Spleen (tissue), 11 donors: ENCODE measurements around the gene CHFR. TPM values are rescaled to one million over a fixed set of nuclear protein-coding genes. Genes with fewer than 3 reads are reported as not detected.
"Not testable (repeated sequence)": the region's sequence is repeated elsewhere in the genome, so short reads cannot be mapped to it uniquely, and the experiment has no call there.

Experiments
- DNase-seq: peaks from one replicate; pipeline ENCODE4 v3.0.0-alpha.2; 2020
- H3K27ac ChIP-seq, 8 donors: fragments of 200-600 bp; sonication (generic) in 7 of 8; 1 replicate in 4 of 8; 2 replicates in 4 of 8; pipeline versions ENCODE4 v1.5.0 to v1.8.0; 2016 to 2021; ENCODE audit warnings: inconsistent platforms in 4 of 8, mild to moderate bottlenecking in 4 of 8, moderate library complexity in 1 of 8
- H3K27me3 ChIP-seq, 7 donors: fragments of 200-600 bp; sonication (generic) in 6 of 7; replicated peaks in 1 of 7; 1 replicate in 4 of 7; 2 replicates in 3 of 7; pipeline versions ENCODE4 v1.5.0 to v1.8.0; 2016 to 2021; ENCODE audit warnings: inconsistent platforms in 3 of 7, mild to moderate bottlenecking in 1 of 7
- H3K36me3 ChIP-seq, 6 donors: fragments of 200-600 bp; sonication (generic) in 5 of 6; 1 replicate in 4 of 6; 2 replicates in 2 of 6; pipeline versions ENCODE4 v1.5.0 to v1.8.0; 2016 to 2021; ENCODE audit warnings: inconsistent platforms in 2 of 6
- H3K4me1 ChIP-seq, 6 donors: fragments of 200-600 bp; sonication (generic) in 5 of 6; 1 replicate in 3 of 6; 2 replicates in 3 of 6; pipeline versions ENCODE4 v1.5.0 to v1.8.0; 2016 to 2021; ENCODE audit warnings: inconsistent platforms in 3 of 6
- H3K4me3 ChIP-seq, 8 donors: fragments of 200-600 bp; sonication (generic) in 7 of 8; 1 replicate in 4 of 8; 2 replicates in 4 of 8; pipeline versions ENCODE4 v1.5.0 to v1.8.0; 2016 to 2021; ENCODE audit warnings: inconsistent platforms in 4 of 8, mild to moderate bottlenecking in 4 of 8, moderate library complexity in 2 of 8
- H3K9me3 ChIP-seq, 8 donors: fragments of 200-600 bp; sonication (generic) in 7 of 8; 1 replicate in 4 of 8; 2 replicates in 4 of 8; pipeline versions ENCODE4 v1.5.0 to v1.8.0; 2016 to 2021; ENCODE audit warnings: inconsistent platforms in 4 of 8
- POLR2A ChIP-seq, 3 donors: fragments of 450-650 bp; IDR thresholded peaks; one replicate each; pipeline ENCODE4 v1.5.1; 2017; ENCODE audit warnings: antibody characterized with exemption in 3 of 3, mild to moderate bottlenecking in 1 of 3
- POLR2AphosphoS5 ChIP-seq, 3 donors: sonication (generic); formaldehyde crosslinking; IDR thresholded peaks; one replicate each; pipeline ENCODE4 v1.5.1; 2017; ENCODE audit warnings: antibody characterized with exemption in 3 of 3
- WGBS, 5 donors: extraction: QIAGEN DNeasy Blood & Tissue Kit in 3 of 5; methylation state at CpG; one replicate each; pipeline versions ENCODE4 v1.1.5 to v1.1.7; 2013 to 2018; 5-methylcytosine and 5-hydroxymethylcytosine counted together
- intact Hi-C: fragments of 100-400 bp; cut with DNase I; formaldehyde crosslinking; loops from one replicate; pipeline ENCODE4 v1.15.0; 2023; ENCODE audit warnings: low total_unique reads
- polyA plus RNA-seq, 3 donors: library from polyadenylated mRNA; stranded (reverse); fragments of 200-250 nt; gene quantifications; one replicate each; pipeline ENCODE4 v1.2.1, GENCODE V29; 2013
- total RNA-seq, 7 donors: library from RNA; depleted of rRNA in 3 of 7; stranded (reverse); fragments of >200 nt in 3 of 7; fragmentation: NEBNext Ultra II Directional in 4 of 7; extraction: Animal tissue kit (Norgen Biotek cat#: 25700) in 4 of 7; gene quantifications; one replicate each; pipeline versions ENCODE4 v1.1.0 to v1.2.1, GENCODE V29; 2016 to 2021
- TF ChIP-seq, protein P1 (sequence below), 11 experiments: fragments of 200-600 bp in 7 of 11; fragments of 450-650 bp in 4 of 11; sonication (generic) in 4 of 11; IDR thresholded peaks in 8 of 11; conservative IDR thresholded peaks in 3 of 11; 1 replicate in 7 of 11; 2 replicates in 4 of 11; pipeline versions ENCODE4 v1.4.0 to v1.8.0; 2016 to 2021; ENCODE audit warnings: antibody characterized with exemption in 11 of 11, inconsistent platforms in 4 of 11, mild to moderate bottlenecking in 1 of 11
- donor health status: healthy with polysubstance abuse.
- donor health status: DM: no; HTN: no; CAD: no; lungs with moderate emphysema.
- donor health status: DM: no; HTN: no; CAD: no.
- donor health status: Bipolar disorder and iron deficiency.
- donor health status: healthy.
- donor health status: DM: no; HTN: no; CAD: no.
- donor health status: DM: yes; HTN: yes; CAD: no.

CHFR gene
- total and polyA plus RNA-seq, 10 donors = 26.7 to 87.2 (median 64.6) TPM

DNA sequence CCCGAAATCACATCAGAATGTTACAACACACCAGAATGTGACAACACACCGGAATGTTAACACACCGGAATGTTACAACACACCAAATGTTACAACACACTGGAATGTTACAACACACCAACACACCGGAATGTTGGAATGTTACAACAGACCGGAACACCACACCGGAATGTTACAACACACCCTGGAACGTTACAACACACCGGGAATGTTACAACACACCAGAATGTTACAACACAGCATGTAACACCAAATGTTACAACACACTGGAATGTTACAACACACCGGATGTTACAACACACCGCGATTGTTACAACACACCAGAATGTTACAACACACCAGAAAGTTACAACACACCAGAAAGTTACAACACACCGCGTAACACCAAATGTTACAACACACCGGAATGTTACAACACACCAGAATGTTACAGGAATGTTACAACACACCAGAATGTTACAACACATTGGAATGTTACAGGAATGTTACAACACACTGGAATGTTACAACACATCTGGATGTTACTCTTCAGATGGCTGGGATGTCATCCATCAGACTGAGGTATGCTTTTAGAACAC, 21.1 kb downstream of the CHFR start:
- 56 to 88% (median 72%) methylated on average over 14 of the region's 14 CpGs for WGBS, 5 donors
- DNase-seq = no peak
- Histone ChIP-seq H3K27ac (peak overlapping the region in 3 of 8 donors; percentile 43 to 68 (median 60)), H3K4me1 (no peaks in the 10 kb centered on the region), H3K36me3 (peaks cover 6 to 98% (median 77%) of the 10 kb centered on the region in 6 donors), H3K9me3 (no peaks in the 10 kb centered on the region), H3K27me3 (no peaks in the 10 kb centered on the region), H3K4me3 (no peak overlapping the region)
- intact Hi-C loops = no loop called here
- TF ChIP-seq, protein P1, sequence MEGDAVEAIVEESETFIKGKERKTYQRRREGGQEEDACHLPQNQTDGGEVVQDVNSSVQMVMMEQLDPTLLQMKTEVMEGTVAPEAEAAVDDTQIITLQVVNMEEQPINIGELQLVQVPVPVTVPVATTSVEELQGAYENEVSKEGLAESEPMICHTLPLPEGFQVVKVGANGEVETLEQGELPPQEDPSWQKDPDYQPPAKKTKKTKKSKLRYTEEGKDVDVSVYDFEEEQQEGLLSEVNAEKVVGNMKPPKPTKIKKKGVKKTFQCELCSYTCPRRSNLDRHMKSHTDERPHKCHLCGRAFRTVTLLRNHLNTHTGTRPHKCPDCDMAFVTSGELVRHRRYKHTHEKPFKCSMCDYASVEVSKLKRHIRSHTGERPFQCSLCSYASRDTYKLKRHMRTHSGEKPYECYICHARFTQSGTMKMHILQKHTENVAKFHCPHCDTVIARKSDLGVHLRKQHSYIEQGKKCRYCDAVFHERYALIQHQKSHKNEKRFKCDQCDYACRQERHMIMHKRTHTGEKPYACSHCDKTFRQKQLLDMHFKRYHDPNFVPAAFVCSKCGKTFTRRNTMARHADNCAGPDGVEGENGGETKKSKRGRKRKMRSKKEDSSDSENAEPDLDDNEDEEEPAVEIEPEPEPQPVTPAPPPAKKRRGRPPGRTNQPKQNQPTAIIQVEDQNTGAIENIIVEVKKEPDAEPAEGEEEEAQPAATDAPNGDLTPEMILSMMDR (IDR thresholded peaks at IDR 0.05 in 8 of 11, conservative IDR thresholded peaks at IDR 0.05 in 3 of 11) = no peak
- no peak for TF ChIP-seq POLR2AphosphoS5 (IDR thresholded peaks at IDR 0.05)
- no peak for TF ChIP-seq POLR2A (IDR thresholded peaks at IDR 0.05)

DNA sequence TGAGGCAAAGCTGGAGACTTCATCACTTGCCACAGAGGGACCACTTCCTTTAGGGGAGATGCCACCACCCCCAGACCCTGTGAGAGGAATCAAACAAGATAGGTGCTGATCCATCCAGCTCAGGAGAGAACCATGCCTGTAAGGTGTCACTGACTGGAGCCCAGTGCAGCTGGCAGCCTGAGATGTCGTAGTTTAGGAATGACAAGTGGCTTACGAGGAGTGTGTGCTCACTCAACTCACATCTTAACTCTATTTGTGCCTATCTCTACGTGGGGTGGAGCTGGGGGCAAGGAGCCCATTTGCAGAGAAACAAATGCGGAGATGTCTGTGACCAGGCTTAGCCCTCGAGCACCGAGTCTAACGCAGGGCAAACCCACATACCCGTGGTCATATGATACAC, 25.8 kb downstream of the CHFR start:
- intact Hi-C loops = no loop called here
- DNase-seq = no peak
- no peaks in the 10 kb centered on the region for H3K27me3 ChIP-seq
- H3K4me1 ChIP-seq = no peaks in the 10 kb centered on the region
- 95 to 98% (median 96%) methylated on average over 6 to 8 of the region's 8 CpGs for WGBS, 5 donors
- H3K4me3 ChIP-seq = no peak overlapping the region
- no peak for TF ChIP-seq POLR2AphosphoS5 (IDR thresholded peaks at IDR 0.05)
- TF ChIP-seq POLR2A (IDR thresholded peaks at IDR 0.05) = no peak
- TF ChIP-seq, protein P1 (IDR thresholded peaks at IDR 0.05 in 8 of 11, conservative IDR thresholded peaks at IDR 0.05 in 3 of 11) = no peak
- H3K27ac ChIP-seq = no peak overlapping the region
- H3K9me3 ChIP-seq = no peaks in the 10 kb centered on the region
- H3K36me3 ChIP-seq = peaks cover 2 to 98% (median 81%) of the 10 kb centered on the region in 6 donors

DNA sequence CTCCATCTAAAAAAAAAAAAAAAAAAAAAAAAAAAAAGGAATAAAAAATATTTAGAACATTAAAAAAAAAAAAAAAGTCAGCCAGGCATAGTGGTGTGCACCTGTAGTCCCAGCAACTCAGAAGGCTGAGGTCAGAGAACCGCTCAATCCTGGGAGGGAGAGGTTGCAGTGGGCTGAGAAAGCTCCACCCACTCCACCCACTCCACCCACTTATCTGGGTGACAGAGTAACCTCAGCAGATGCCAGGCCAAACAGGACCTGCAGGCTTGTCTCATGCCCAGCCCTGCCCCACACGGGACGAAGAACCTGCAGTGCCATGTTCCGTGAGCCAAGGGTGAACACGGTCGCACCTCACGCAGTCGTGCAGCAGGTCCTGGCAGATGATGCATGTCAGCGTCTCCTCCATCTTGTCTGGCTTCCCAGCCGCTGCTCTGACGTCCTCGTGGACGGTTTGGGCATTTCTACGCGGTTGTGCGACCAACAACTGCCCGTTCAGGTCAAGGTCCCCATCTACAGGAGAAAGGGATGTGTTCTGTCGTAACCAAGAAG, 28.6 kb downstream of the CHFR start:
- no peak overlapping the region for H3K4me3 ChIP-seq
- 87 to 96% (median 94%) methylated on average over 18 of the region's 18 CpGs for WGBS, 5 donors
- peaks cover 5 to 98% (median 87%) of the 10 kb centered on the region in 6 donors for H3K36me3 ChIP-seq
- no peak overlapping the region for H3K27ac ChIP-seq
- H3K4me1 ChIP-seq = no peaks in the 10 kb centered on the region
- TF ChIP-seq, protein P1 (IDR thresholded peaks at IDR 0.05 in 8 of 11, conservative IDR thresholded peaks at IDR 0.05 in 3 of 11) = no peak
- peak; percentile 21 to 64 (median 24) for TF ChIP-seq POLR2AphosphoS5 (IDR thresholded peaks at IDR 0.05)
- intact Hi-C loops = no loop called here
- no peak for DNase-seq
- H3K9me3 ChIP-seq = no peaks in the 10 kb centered on the region
- no peaks in the 10 kb centered on the region for H3K27me3 ChIP-seq

DNA sequence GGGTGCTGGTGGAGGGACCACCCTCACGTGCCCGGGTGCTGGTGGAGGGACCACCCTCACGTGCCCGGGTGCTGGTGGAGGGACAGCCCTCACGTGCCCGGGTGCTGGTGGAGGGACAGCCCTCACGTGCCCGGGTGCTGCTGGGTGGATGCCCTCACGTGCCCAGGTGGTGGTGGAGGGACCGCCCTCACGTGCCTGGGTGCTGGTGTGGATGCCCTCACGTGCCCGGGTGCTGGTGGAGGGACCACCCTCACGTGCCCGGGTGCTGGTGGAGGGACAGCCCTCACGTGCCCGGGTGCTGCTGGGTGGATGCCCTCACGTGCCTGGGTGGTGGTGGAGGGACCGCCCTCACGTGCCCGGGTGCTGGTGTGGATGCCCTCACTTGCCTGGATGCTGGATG, 30.4 kb downstream of the CHFR start:
- peaks cover 5 to 100% (median 97%) of the 10 kb centered on the region in 6 donors for H3K36me3 ChIP-seq
- H3K4me3 ChIP-seq, H3K27me3 ChIP-seq, H3K4me1 ChIP-seq, H3K9me3 ChIP-seq, intact Hi-C loops, H3K27ac ChIP-seq, DNase-seq: not testable (repeated sequence)
- 95 to 98% (median 96%) methylated on average over 13 to 21 of the region's 21 CpGs for WGBS, 5 donors
